CD14-positive monocyte (primary cell): ENCODE measurements around the gene SDCBP2. TPM values are rescaled to one million over a fixed set of nuclear protein-coding genes. Genes with fewer than 3 reads are reported as not detected.

ENCODE experiments used
- DNase-seq, 3 donors: peaks; one replicate each; pipeline ENCODE4 v3.0.0-alpha.2; 2011 to 2022
- H2AFZ ChIP-seq: 2 replicates; pipeline ENCODE4 v1.6.0; 2012; ENCODE audit warnings: mild to moderate bottlenecking, low read depth, low read length, inconsistent platforms; ENCODE audit not compliant: insufficient read depth, poor library complexity, severe bottlenecking
- H3K27ac ChIP-seq, 2 donors: 1 replicate in 1 of 2; 2 replicates in 1 of 2; pipeline ENCODE4 v1.5.1; 2012 to 2013; ENCODE audit warnings: low read length in 2 of 2, control low read depth in 1 of 2, inconsistent platforms in 1 of 2, low read depth in 1 of 2, mild to moderate bottlenecking in 1 of 2
- H3K27me3 ChIP-seq, 2 donors: one replicate each; pipeline versions ENCODE4 v1.6.0 to v1.6.1; 2011 to 2013; ENCODE audit warnings: low read length in 2 of 2; ENCODE audit not compliant: control insufficient read depth in 2 of 2, insufficient read depth in 2 of 2
- H3K36me3 ChIP-seq, 2 donors: replicated peaks in 1 of 2; 1 replicate in 1 of 2; 2 replicates in 1 of 2; pipeline versions ENCODE4 v1.5.1 to v1.6.1; 2012 to 2013; ENCODE audit warnings: low read length in 2 of 2, control low read depth in 1 of 2, inconsistent platforms in 1 of 2, mild to moderate bottlenecking in 1 of 2; ENCODE audit not compliant: insufficient read depth in 2 of 2, control insufficient read depth in 1 of 2
- H3K4me1 ChIP-seq, 2 donors: 1 replicate in 1 of 2; 2 replicates in 1 of 2; pipeline versions ENCODE4 v1.5.1 to v1.6.1; 2012 to 2013; ENCODE audit warnings: low read length in 2 of 2, control low read depth in 1 of 2, inconsistent platforms in 1 of 2, mild to moderate bottlenecking in 1 of 2, moderate library complexity in 1 of 2; ENCODE audit not compliant: insufficient read depth in 2 of 2, control insufficient read depth in 1 of 2
- H3K4me2 ChIP-seq: replicated peaks from 2 replicates; pipeline ENCODE3; 2012; ENCODE audit warnings: low read length, moderate library complexity, mild to moderate bottlenecking; ENCODE audit not compliant: poor library complexity, severe bottlenecking; ENCODE audit errors: extremely low read depth
- H3K4me3 ChIP-seq, 3 experiments: fragments of 200-600 bp in 1 of 3; sonication (generic) in 1 of 3; replicated peaks in 1 of 3; 1 replicate in 2 of 3; 2 replicates in 1 of 3; pipeline ENCODE4 v1.5.1; 2011 to 2013; ENCODE audit warnings: low read length in 3 of 3, mild to moderate bottlenecking in 3 of 3, control low read depth in 2 of 3, low read depth in 2 of 3, inconsistent platforms in 1 of 3, moderate library complexity in 1 of 3
- H3K79me2 ChIP-seq: 2 replicates; pipeline ENCODE4 v1.6.0; 2012; ENCODE audit warnings: mild to moderate bottlenecking, control low read depth, inconsistent platforms, low read length, moderate library complexity; ENCODE audit not compliant: insufficient read depth
- H3K9ac ChIP-seq: 2 replicates; pipeline ENCODE4 v1.6.0; 2017; ENCODE audit warnings: low read length, mild to moderate bottlenecking; ENCODE audit not compliant: insufficient read depth, poor library complexity, severe bottlenecking
- H3K9me3 ChIP-seq, 2 donors: replicated peaks in 1 of 2; 1 replicate in 1 of 2; 2 replicates in 1 of 2; pipeline versions ENCODE4 v1.5.1 to v1.6.1; 2012 to 2013; ENCODE audit warnings: low read length in 2 of 2, control low read depth in 1 of 2; ENCODE audit not compliant: control insufficient read depth in 1 of 2, insufficient read depth in 1 of 2
- H4K20me1 ChIP-seq: 2 replicates; pipeline ENCODE4 v1.6.0; 2012; ENCODE audit warnings: mild to moderate bottlenecking, low read length, control low read depth, moderate library complexity; ENCODE audit not compliant: insufficient read depth
- H3K27ac Mint-ChIP-seq, 7 donors: one replicate each; pipeline ENCODE4 v1.8.0; 2020; ENCODE audit warnings: mild to moderate bottlenecking in 7 of 7, mixed read lengths in 7 of 7, moderate library complexity in 6 of 7, inconsistent platforms in 2 of 7
- H3K27me3 Mint-ChIP-seq, 3 donors: one replicate each; pipeline ENCODE4 v1.8.0; 2021 to 2022; ENCODE audit warnings: low read depth in 3 of 3, mild to moderate bottlenecking in 3 of 3, mixed read lengths in 3 of 3, moderate library complexity in 3 of 3, inconsistent platforms in 1 of 3
- H3K36me3 Mint-ChIP-seq, 2 donors: one replicate each; pipeline ENCODE4 v1.8.0; 2020; ENCODE audit warnings: mixed read lengths in 2 of 2, inconsistent platforms in 1 of 2, mild to moderate bottlenecking in 1 of 2
- H3K4me1 Mint-ChIP-seq: one replicate; pipeline ENCODE4 v1.8.0; 2020; ENCODE audit warnings: mild to moderate bottlenecking, mixed read lengths
- H3K4me3 Mint-ChIP-seq, 2 donors: one replicate each; pipeline ENCODE4 v1.8.0; 2020; ENCODE audit warnings: mild to moderate bottlenecking in 2 of 2, mixed read lengths in 2 of 2, moderate library complexity in 1 of 2
- H3K9me3 Mint-ChIP-seq, 7 donors: one replicate each; pipeline ENCODE4 v1.8.0; 2020 to 2022; ENCODE audit warnings: mixed read lengths in 7 of 7, mild to moderate bottlenecking in 6 of 7, moderate library complexity in 6 of 7, inconsistent platforms in 2 of 7
- CTCF ChIP-seq: fragments of 200-600 bp; IDR thresholded peaks from one replicate; pipeline ENCODE4 v1.8.0; 2022; ENCODE audit warnings: antibody characterized with exemption, mild to moderate bottlenecking
- WGBS: methylation state at CpG from one replicate; pipeline ENCODE4 v1.1.5; 2013; ENCODE audit warnings: missing lambda C conversion rate; ENCODE audit not compliant: insufficient coverage; 5-methylcytosine and 5-hydroxymethylcytosine counted together
- intact Hi-C, 2 donors: fragments of 100-400 bp; cut with micrococcal nuclease; formaldehyde crosslinking; loops; one replicate each; pipeline versions ENCODE4 v1.15.0 to v1.15.1; 2023
- polyA plus RNA-seq, 3 donors: library from polyadenylated mRNA; depleted of rRNA in 1 of 3; unstranded in 2 of 3; stranded (reverse) in 1 of 3; fragments of 300-500 nt in 2 of 3; fragments of >200 nt in 1 of 3; fragmentation: Illumina TruSeq in 2 of 3; gene quantifications; 1 replicate in 2 of 3; 2 replicates in 1 of 3; pipeline ENCODE4 v1.2.3, GENCODE V29; 2012 to 2021

SDCBP2 gene
- polyA plus RNA-seq, 3 donors: 0.69 to 1.0 (median 0.71) TPM

- Histone ChIP-seq H3K4me2 (no peak overlapping the region), H3K79me2 (no peaks in the 10 kb centered on the region), H3K36me3 (no peaks in the 10 kb centered on the region), H4K20me1 (no peaks in the 10 kb centered on the region), H3K27ac (no peak overlapping the region), H2AFZ (no peak overlapping the region), H3K9me3 (no peaks in the 10 kb centered on the region), H3K27me3 (no peaks in the 10 kb centered on the region), H3K4me3 (no peak overlapping the region), H3K9ac (no peak overlapping the region), H3K4me1 (peaks cover 0 to 8% of the 10 kb centered on the region in 2 donors)
- Mint-ChIP-seq H3K4me1 (peaks cover 7% of the 10 kb centered on the region), H3K9me3 (no peaks in the 10 kb centered on the region), H3K27ac (no peak overlapping the region), H3K27me3 (peaks cover under 1 to 4% (median 1%) of the 10 kb centered on the region in 3 donors), H3K36me3 (no peaks in the 10 kb centered on the region), H3K4me3 (no peak overlapping the region)
- WGBS: 97% methylated on average over 4 of the region's 5 CpGs
- no peak for DNase-seq
- intact Hi-C loops: no loop called here
- TF ChIP-seq CTCF: no peak
These were observed 30.8 kb downstream of the SDCBP2 start for GRCh38 chr20:1298166-1298565.

- no peaks in the 10 kb centered on the region for H3K9me3 Mint-ChIP-seq
- H3K4me3 Mint-ChIP-seq: no peak overlapping the region
- H3K36me3 Mint-ChIP-seq: no peaks in the 10 kb centered on the region
- DNase-seq: no peak
- Histone ChIP-seq H3K4me2 (no peak overlapping the region), H3K27ac (no peak overlapping the region), H3K9me3 (no peaks in the 10 kb centered on the region), H3K4me1 (peaks cover 0 to 8% of the 10 kb centered on the region in 2 donors), H3K9ac (no peak overlapping the region), H3K27me3 (no peaks in the 10 kb centered on the region), H3K79me2 (no peaks in the 10 kb centered on the region), H3K4me3 (no peak overlapping the region), H4K20me1 (no peaks in the 10 kb centered on the region), H2AFZ (no peak overlapping the region), H3K36me3 (no peaks in the 10 kb centered on the region)
- H3K27me3 Mint-ChIP-seq: peaks cover 0 to 4% (median 1%) of the 10 kb centered on the region in 3 donors
- no peak for TF ChIP-seq CTCF
- intact Hi-C loops: no loop called here
- H3K4me1 Mint-ChIP-seq: peaks cover 7% of the 10 kb centered on the region
- 100% methylated on average over 1 of the region's 2 CpGs for WGBS
- no peak overlapping the region for H3K27ac Mint-ChIP-seq
These were observed 31.5 kb downstream of the SDCBP2 start for GRCh38 chr20:1297486-1297885.
